Activated CD8-positive, alpha-beta T cell treated with anti-CD3 and anti-CD28 coated beads for 36 hours (primary cell): ENCODE results near the gene LSP1. TPM values are rescaled to one million over a fixed set of nuclear protein-coding genes. Genes with fewer than 3 reads are reported as not detected.

ENCODE experiments used
- ATAC-seq: fragments of 200-7000 bp; cut with Tn5 transposase; one replicate; pipeline ENCODE4 v1.10.0; 2021; ENCODE audit warnings: mild to moderate bottlenecking, moderate library complexity
- CTCF ChIA-PET: fragments of 350-600 bp; sonication (Branson Sonifier 250); formaldehyde crosslinking; loops from one replicate; lab custom pipeline; 2021; ENCODE audit warnings: antibody characterized with exemption; lab: Charles Lee
- POLR2A ChIA-PET: fragments of 350-600 bp; sonication (Branson Sonifier 250); formaldehyde crosslinking; loops from one replicate; lab custom pipeline; 2021; ENCODE audit warnings: antibody characterized with exemption; lab: Charles Lee
- DNase-seq: peaks from one replicate; pipeline ENCODE4 v3.0.0-alpha.2; 2020
- H3K27ac Mint-ChIP-seq: one replicate; pipeline ENCODE4 v1.8.0; 2021; ENCODE audit warnings: mild to moderate bottlenecking, mixed read lengths
- H3K27me3 Mint-ChIP-seq: one replicate; pipeline ENCODE4 v1.8.0; 2021; ENCODE audit warnings: mixed read lengths
- H3K36me3 Mint-ChIP-seq: one replicate; pipeline ENCODE4 v1.8.0; 2021; ENCODE audit warnings: low read depth, mixed read lengths
- H3K4me1 Mint-ChIP-seq: one replicate; pipeline ENCODE4 v1.8.0; 2021; ENCODE audit warnings: low read depth, mixed read lengths
- H3K4me3 Mint-ChIP-seq: one replicate; pipeline ENCODE4 v1.8.0; 2021; ENCODE audit warnings: mild to moderate bottlenecking, moderate library complexity, mixed read lengths
- H3K9me3 Mint-ChIP-seq: one replicate; pipeline ENCODE4 v1.8.0; 2021; ENCODE audit warnings: mixed read lengths
- CTCF ChIP-seq: fragments of 200-600 bp; IDR thresholded peaks from one replicate; pipeline ENCODE4 v1.8.0; 2022; ENCODE audit warnings: antibody characterized with exemption, mild to moderate bottlenecking
- intact Hi-C: fragments of 100-400 bp; cut with micrococcal nuclease; formaldehyde crosslinking; loops from one replicate; pipeline ENCODE4 v1.10.0; 2022
- total RNA-seq, 2 experiments: library from RNA; stranded (reverse); gene quantifications; one replicate each; pipeline ENCODE4 v1.2.3, GENCODE V29; 2021

LSP1 gene
- total RNA-seq, 2 experiments from 2014 or later = 247 to 251 TPM

GRCh38 chr11:1916132-1916985, 63.5 kb downstream of the LSP1 start:
- Mint-ChIP-seq H3K27me3 (peaks cover 6% of the 10 kb centered on the region), H3K4me3 (no peak overlapping the region), H3K9me3 (peaks cover 1% of the 10 kb centered on the region), H3K4me1 (peaks cover 19% of the 10 kb centered on the region), H3K27ac (no peak overlapping the region), H3K36me3 (no peaks in the 10 kb centered on the region)
- DNase-seq (peak; percentile 76), ATAC-seq (peak; percentile 60)
- ChIA-PET POLR2A (interaction anchor here (1.2 to 4.8 kb wide), 3 partner anchors 26 to 64 kb away, joined by 4 to 62 read pairs (median 5); partner anchors contain the start of genes LSP1 and PRR33), CTCF (interaction anchor here (0.6 to 2.3 kb wide), 4 partner anchors 15 to 235 kb away, joined by 3 to 12 read pairs (median 7); partner anchors contain the start of gene PRR33)
- TF ChIP-seq CTCF = no peak
- intact Hi-C loops = loop anchor here (1.0 to 5.0 kb wide), 2 partner anchors 23 to 34 kb away; no protein-coding TSS in a partner anchor

GRCh38 chr11:1916986-1917522, 64.2 kb downstream of the LSP1 start:
- ATAC-seq (peak; percentile 8), DNase-seq (no peak)
- CTCF ChIA-PET = interaction anchor here (1.2 to 2.3 kb wide), 3 partner anchors 26 to 234 kb away, joined by 3 to 12 read pairs (median 11); partner anchors contain the start of gene PRR33
- intact Hi-C loops = loop anchor here (1.0 to 5.0 kb wide), 2 partner anchors 24 to 35 kb away; no protein-coding TSS in a partner anchor
- H3K36me3 Mint-ChIP-seq = no peaks in the 10 kb centered on the region
- POLR2A ChIA-PET = interaction anchor here (1.2 to 4.8 kb wide), 3 partner anchors 27 to 65 kb away, joined by 4 to 62 read pairs (median 5); partner anchors contain the start of genes LSP1 and PRR33
- H3K4me1 Mint-ChIP-seq = peaks cover 19% of the 10 kb centered on the region
- no peak for TF ChIP-seq CTCF
- peaks cover 1% of the 10 kb centered on the region for H3K9me3 Mint-ChIP-seq
- no peak overlapping the region for H3K27ac Mint-ChIP-seq
- peaks cover 6% of the 10 kb centered on the region for H3K27me3 Mint-ChIP-seq
- no peak overlapping the region for H3K4me3 Mint-ChIP-seq

- peaks cover 1% of the 10 kb centered on the region for H3K9me3 Mint-ChIP-seq
- no peaks in the 10 kb centered on the region for H3K36me3 Mint-ChIP-seq
- H3K4me3 Mint-ChIP-seq = no peak overlapping the region
- ATAC-seq (peak; percentile 32), DNase-seq (no peak)
- intact Hi-C loops = loop anchor here (5.0 kb wide), 1 partner anchor 35 kb away; no protein-coding TSS in a partner anchor
- peaks cover 6% of the 10 kb centered on the region for H3K27me3 Mint-ChIP-seq
- H3K27ac Mint-ChIP-seq = no peak overlapping the region
- peak; percentile 59 for TF ChIP-seq CTCF
- ChIA-PET POLR2A (interaction anchor here (1.2 to 4.8 kb wide), 3 partner anchors 28 to 65 kb away, joined by 4 to 62 read pairs (median 5); partner anchors contain the start of genes LSP1 and PRR33), CTCF (interaction anchor here (1.2 to 2.3 kb wide), 3 partner anchors 26 to 234 kb away, joined by 3 to 12 read pairs (median 11); partner anchors contain the start of gene PRR33)
- H3K4me1 Mint-ChIP-seq = peaks cover 19% of the 10 kb centered on the region
Observed at GRCh38 chr11:1917523-1918435, 64.9 kb downstream of the LSP1 start.

GRCh38 chr11:1918436-1919315, 65.8 kb downstream of the LSP1 start:
- H3K4me1 Mint-ChIP-seq = peaks cover 19% of the 10 kb centered on the region
- intact Hi-C loops = loop anchor here (5.0 kb wide), 1 partner anchor 36 kb away; no protein-coding TSS in a partner anchor
- peaks cover 1% of the 10 kb centered on the region for H3K9me3 Mint-ChIP-seq
- no peak overlapping the region for H3K4me3 Mint-ChIP-seq
- no peak overlapping the region for H3K27ac Mint-ChIP-seq
- peaks cover 6% of the 10 kb centered on the region for H3K27me3 Mint-ChIP-seq
- H3K36me3 Mint-ChIP-seq = no peaks in the 10 kb centered on the region
- ATAC-seq = no peak
- ChIA-PET POLR2A (interaction anchor here (4.8 kb wide), 1 partner anchor 29 kb away, joined by 62 read pairs; the partner anchor contains the start of gene PRR33), CTCF (interaction anchor here (0.6 kb wide), 1 partner anchor 65 kb away, joined by 3 read pairs; no protein-coding TSS in a partner anchor)
- no peak for TF ChIP-seq CTCF
- DNase-seq = no peak
